Vagina (tissue), 2 donors: ENCODE data around the gene CIAO3. TPM values are rescaled to one million over a fixed set of nuclear protein-coding genes. Genes with fewer than 3 reads are reported as not detected.

ENCODE experiments used
- DNase-seq, 2 donors: peaks; one replicate each; pipeline ENCODE4 v3.0.0-alpha.2; 2017; ENCODE audit errors: extremely low spot score in 2 of 2
- H3K27ac ChIP-seq: fragments of 200-600 bp; sonication (generic); one replicate; pipeline ENCODE4 v1.5.1; 2019
- H3K27me3 ChIP-seq: fragments of 200-600 bp; sonication (generic); one replicate; pipeline ENCODE4 v1.5.1; 2019
- H3K36me3 ChIP-seq, 2 donors: fragments of 200-600 bp; sonication (generic); one replicate each; pipeline ENCODE4 v1.5.1; 2017 to 2019
- H3K4me1 ChIP-seq: fragments of 200-600 bp; sonication (generic); one replicate; pipeline ENCODE4 v1.5.1; 2019
- H3K4me3 ChIP-seq, 2 donors: fragments of 200-600 bp; sonication (generic); 1 replicate in 1 of 2; 2 replicates in 1 of 2; pipeline ENCODE4 v1.5.1; 2016 to 2019
- H3K9me3 ChIP-seq: fragments of 200-600 bp; sonication (generic); one replicate; pipeline ENCODE4 v1.5.1; 2019
- CTCF ChIP-seq, 3 experiments: fragments of 450-650 bp in 2 of 3; fragments of 200-600 bp in 1 of 3; sonication (generic) in 1 of 3; IDR thresholded peaks; one replicate each; pipeline ENCODE4 v1.5.1; 2017 to 2019; ENCODE audit warnings: antibody characterized with exemption in 3 of 3, mild to moderate bottlenecking in 2 of 3, moderate library complexity in 2 of 3
- POLR2A ChIP-seq, 2 donors: fragments of 450-650 bp; IDR thresholded peaks; one replicate each; pipeline ENCODE4 v1.6.1; 2017; ENCODE audit warnings: antibody characterized with exemption in 2 of 2, mild to moderate bottlenecking in 2 of 2, moderate library complexity in 2 of 2
- POLR2AphosphoS5 ChIP-seq, 2 donors: sonication (generic); formaldehyde crosslinking; IDR thresholded peaks; one replicate each; pipeline ENCODE4 v1.9.0; 2017; ENCODE audit warnings: antibody characterized with exemption in 2 of 2, mild to moderate bottlenecking in 2 of 2, low read depth in 1 of 2; ENCODE audit not compliant: insufficient read depth in 1 of 2
- intact Hi-C: fragments of 100-400 bp; cut with DNase I; formaldehyde crosslinking; loops from one replicate; pipeline ENCODE4 v1.15.1; 2023
- total RNA-seq: library from RNA; depleted of rRNA; stranded (reverse); fragments of >200 nt; gene quantifications from one replicate; pipeline ENCODE4 v1.2.3, GENCODE V29; 2016

CIAO3 gene
- total RNA-seq, 1 donor from 2014 or later = 32.7 TPM

- DNase-seq = no peak
Observed at GRCh38 chr16:766008-766819, 25.4 kb upstream of the CIAO3 start.

GRCh38 chr16:765488-765865 is 24.7 kb upstream of the CIAO3 start:
- no peaks in the 10 kb centered on the region for H3K9me3 ChIP-seq
- no peak for DNase-seq
- no peak overlapping the region for H3K27ac ChIP-seq
- peaks cover 1% of the 10 kb centered on the region for H3K4me1 ChIP-seq
- H3K27me3 ChIP-seq = no peaks in the 10 kb centered on the region
- no peak overlapping the region for H3K4me3 ChIP-seq
- intact Hi-C loops = no loop called here
- no peaks in the 10 kb centered on the region for H3K36me3 ChIP-seq
- no peak for TF ChIP-seq CTCF (IDR thresholded peaks at IDR 0.05)
- TF ChIP-seq POLR2A (IDR thresholded peaks at IDR 0.05) = no peak
- TF ChIP-seq POLR2AphosphoS5 (IDR thresholded peaks at IDR 0.05; ENCODE audit: insufficient read depth in 1 of 2, low read depth in 1 of 2) = no peak

More at GRCh38 chr16:766008-766819, 25.4 kb upstream of the CIAO3 start:
- H3K27me3 ChIP-seq = no peaks in the 10 kb centered on the region
- H3K4me1 ChIP-seq = no peaks in the 10 kb centered on the region
- H3K4me3 ChIP-seq = no peak overlapping the region
- no peaks in the 10 kb centered on the region for H3K9me3 ChIP-seq
- no peak overlapping the region for H3K27ac ChIP-seq
- intact Hi-C loops = no loop called here
- H3K36me3 ChIP-seq = no peaks in the 10 kb centered on the region
- TF ChIP-seq POLR2A (IDR thresholded peaks at IDR 0.05) (no peak), POLR2AphosphoS5 (IDR thresholded peaks at IDR 0.05; ENCODE audit: insufficient read depth in 1 of 2, low read depth in 1 of 2) (no peak), CTCF (IDR thresholded peaks at IDR 0.05) (no peak)

- intact Hi-C loops = no loop called here
- Histone ChIP-seq H3K4me3 (no peak overlapping the region), H3K36me3 (no peaks in the 10 kb centered on the region), H3K4me1 (peaks cover 6% of the 10 kb centered on the region), H3K27me3 (no peaks in the 10 kb centered on the region), H3K9me3 (no peaks in the 10 kb centered on the region), H3K27ac (no peak overlapping the region)
- no peak for DNase-seq
- TF ChIP-seq POLR2AphosphoS5 (IDR thresholded peaks at IDR 0.05; ENCODE audit: insufficient read depth in 1 of 2, low read depth in 1 of 2) (no peak), POLR2A (IDR thresholded peaks at IDR 0.05) (no peak), CTCF (IDR thresholded peaks at IDR 0.05) (no peak)
Observed at GRCh38 chr16:764848-765487, 24.2 kb upstream of the CIAO3 start.

GRCh38 chr16:764184-764750 is 23.5 kb upstream of the CIAO3 start:
- no peaks in the 10 kb centered on the region for H3K36me3 ChIP-seq
- H3K4me1 ChIP-seq = peaks cover 8% of the 10 kb centered on the region
- no peak for DNase-seq
- no peaks in the 10 kb centered on the region for H3K27me3 ChIP-seq
- no peaks in the 10 kb centered on the region for H3K9me3 ChIP-seq
- TF ChIP-seq POLR2AphosphoS5 (IDR thresholded peaks at IDR 0.05; ENCODE audit: insufficient read depth in 1 of 2, low read depth in 1 of 2) (no peak), CTCF (IDR thresholded peaks at IDR 0.05) (no peak), POLR2A (IDR thresholded peaks at IDR 0.05) (no peak)
- no peak overlapping the region for H3K4me3 ChIP-seq
- no peak overlapping the region for H3K27ac ChIP-seq
- intact Hi-C loops = no loop called here
